Neural progenitor cell (in vitro differentiated cells): ENCODE measurements around the gene KRR1. TPM values are rescaled to one million over a fixed set of nuclear protein-coding genes. Genes with fewer than 3 reads are reported as not detected.

Experiments
- DNase-seq: peaks from one replicate; pipeline ENCODE4 v3.0.0-alpha.2; 2016; ENCODE audit warnings: low spot score
- H2AFZ ChIP-seq: fragments of 200-600 bp; sonication (generic); replicated peaks from 2 replicates; pipeline ENCODE4 v1.6.1; 2016; ENCODE audit warnings: antibody characterized with exemption
- H3F3A ChIP-seq: fragments of 200-600 bp; sonication (generic); 2 replicates; pipeline ENCODE4 v1.6.1; 2016; ENCODE audit warnings: antibody characterized with exemption, low read depth
- H3K27ac ChIP-seq: fragments of 200-600 bp; sonication (generic); 2 replicates; pipeline ENCODE4 v1.5.1; 2016; ENCODE audit warnings: mild to moderate bottlenecking
- H3K27me3 ChIP-seq: fragments of 200-600 bp; sonication (generic); 2 replicates; pipeline ENCODE4 v1.6.1; 2016; ENCODE audit warnings: mild to moderate bottlenecking, moderate library complexity
- H3K36me3 ChIP-seq: fragments of 200-600 bp; sonication (generic); 2 replicates; pipeline ENCODE4 v1.5.1; 2016
- H3K4me1 ChIP-seq: fragments of 200-600 bp; sonication (generic); 2 replicates; pipeline ENCODE4 v1.6.1; 2016; ENCODE audit warnings: mixed run types
- H3K4me2 ChIP-seq: fragments of 200-600 bp; sonication (generic); 2 replicates; pipeline ENCODE4 v1.6.1; 2016
- H3K4me3 ChIP-seq: fragments of 200-600 bp; sonication (generic); 2 replicates; pipeline ENCODE4 v1.5.1; 2016
- H3K79me2 ChIP-seq: fragments of 200-600 bp; sonication (generic); 2 replicates; pipeline ENCODE4 v1.6.1; 2016; ENCODE audit warnings: low read depth
- H3K9ac ChIP-seq: fragments of 200-600 bp; sonication (generic); 2 replicates; pipeline ENCODE4 v1.6.1; 2016
- H3K9me3 ChIP-seq: fragments of 200-600 bp; sonication (generic); 2 replicates; pipeline ENCODE4 v1.5.1; 2016; ENCODE audit warnings: low read depth
- H4K20me1 ChIP-seq: fragments of 200-600 bp; sonication (generic); 2 replicates; pipeline ENCODE4 v1.6.1; 2016; ENCODE audit warnings: low read depth
- H3K27ac Mint-ChIP-seq: 3 replicates; pipeline ENCODE4 v1.8.0; 2021; ENCODE audit warnings: mixed read lengths
- H3K27me3 Mint-ChIP-seq: 2 replicates; pipeline ENCODE4 v1.8.0; 2022; ENCODE audit warnings: low read depth, mild to moderate bottlenecking, inconsistent platforms, moderate library complexity, mixed read lengths; ENCODE audit not compliant: insufficient read depth
- H3K36me3 Mint-ChIP-seq: 3 replicates; pipeline ENCODE4 v1.8.0; 2021; ENCODE audit warnings: mixed read lengths
- H3K4me1 Mint-ChIP-seq: 3 replicates; pipeline ENCODE4 v1.8.0; 2021; ENCODE audit warnings: mixed read lengths
- H3K4me3 Mint-ChIP-seq: 3 replicates; pipeline ENCODE4 v1.8.0; 2021; ENCODE audit warnings: mild to moderate bottlenecking, moderate library complexity, mixed read lengths
- H3K9me3 Mint-ChIP-seq: 3 replicates; pipeline ENCODE4 v1.8.0; 2020; ENCODE audit warnings: mixed read lengths
- CTCF ChIP-seq: fragments of 200-600 bp; sonication (generic); IDR thresholded peaks from 2 replicates; pipeline ENCODE4 v1.5.1; 2017; ENCODE audit warnings: antibody characterized with exemption, mild to moderate bottlenecking
- EZH2 ChIP-seq: fragments of 200-600 bp; sonication (generic); IDR thresholded peaks from 2 replicates; pipeline ENCODE4 v1.6.1; 2017; ENCODE audit warnings: antibody characterized with exemption, mild to moderate bottlenecking, moderate library complexity
- EZH2phosphoT487 ChIP-seq: fragments of 200-600 bp; sonication (generic); IDR thresholded peaks from 2 replicates; pipeline ENCODE4 v1.6.1; 2017; ENCODE audit warnings: antibody characterized with exemption
- total RNA-seq: library from RNA; depleted of rRNA; stranded (reverse); fragments of >200 nt; gene quantifications from 2 replicates; pipeline ENCODE4 v1.2.3, GENCODE V29; 2015; ENCODE audit warnings: low replicate concordance

Gene KRR1
- total RNA-seq, 1 donor from 2014 or later, result 70.0 TPM

DNA sequence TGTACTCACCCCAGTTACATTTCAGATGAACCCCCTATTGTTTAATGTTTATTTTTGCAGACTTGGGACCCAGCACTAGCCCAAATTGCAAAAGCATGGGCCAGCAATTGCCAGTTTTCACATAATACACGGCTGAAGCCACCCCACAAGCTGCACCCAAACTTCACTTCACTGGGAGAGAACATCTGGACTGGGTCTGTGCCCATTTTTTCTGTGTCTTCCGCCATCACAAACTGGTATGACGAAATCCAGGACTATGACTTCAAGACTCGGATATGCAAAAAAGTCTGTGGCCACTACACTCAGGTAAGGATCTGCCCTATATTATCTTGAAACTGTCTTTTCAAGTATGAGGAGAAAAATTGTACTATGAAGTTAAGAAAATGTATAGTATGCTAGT is 29.6 kb downstream of the KRR1 start:
- no peak for DNase-seq
- no peaks in the 10 kb centered on the region for H3K79me2 ChIP-seq
- no peak overlapping the region for H3K27ac ChIP-seq
- no peak overlapping the region for H3K4me2 ChIP-seq
- Mint-ChIP-seq H3K36me3 (no peaks in the 10 kb centered on the region), H3K27me3 (peaks cover 4% of the 10 kb centered on the region), H3K27ac (no peak overlapping the region), H3K4me1 (peaks cover 14% of the 10 kb centered on the region), H3K4me3 (no peak overlapping the region), H3K9me3 (no peaks in the 10 kb centered on the region)
- H3K36me3 ChIP-seq, result no peaks in the 10 kb centered on the region
- no peak overlapping the region for H3K9ac ChIP-seq
- H3K4me1 ChIP-seq, result no peaks in the 10 kb centered on the region
- H3F3A ChIP-seq, result no peaks in the 10 kb centered on the region
- no peaks in the 10 kb centered on the region for H3K27me3 ChIP-seq
- TF ChIP-seq CTCF (no peak), EZH2 (no peak), EZH2phosphoT487 (no peak)
- H3K4me3 ChIP-seq, result no peak overlapping the region
- H4K20me1 ChIP-seq, result no peaks in the 10 kb centered on the region
- no peak overlapping the region for H2AFZ ChIP-seq
- no peaks in the 10 kb centered on the region for H3K9me3 ChIP-seq

GRCh38 chr12:75481013-75481705 is 30.2 kb downstream of the KRR1 start:
- no peak overlapping the region for H3K27ac Mint-ChIP-seq
- H3K9ac ChIP-seq, result no peak overlapping the region
- H3K4me1 ChIP-seq, result no peaks in the 10 kb centered on the region
- H3K4me2 ChIP-seq, result no peak overlapping the region
- peaks cover 14% of the 10 kb centered on the region for H3K4me1 Mint-ChIP-seq
- no peaks in the 10 kb centered on the region for H3K36me3 ChIP-seq
- no peak overlapping the region for H3K4me3 Mint-ChIP-seq
- no peaks in the 10 kb centered on the region for H3K9me3 ChIP-seq
- H3K79me2 ChIP-seq, result no peaks in the 10 kb centered on the region
- no peaks in the 10 kb centered on the region for H3F3A ChIP-seq
- H3K9me3 Mint-ChIP-seq, result no peaks in the 10 kb centered on the region
- no peaks in the 10 kb centered on the region for H3K27me3 ChIP-seq
- no peak overlapping the region for H2AFZ ChIP-seq
- no peaks in the 10 kb centered on the region for H3K36me3 Mint-ChIP-seq
- H4K20me1 ChIP-seq, result no peaks in the 10 kb centered on the region
- H3K27ac ChIP-seq, result no peak overlapping the region
- TF ChIP-seq EZH2phosphoT487 (no peak), CTCF (no peak), EZH2 (no peak)
- peaks cover 4% of the 10 kb centered on the region for H3K27me3 Mint-ChIP-seq
- no peak overlapping the region for H3K4me3 ChIP-seq
- no peak for DNase-seq

- peaks cover 4% of the 10 kb centered on the region for H3K27me3 Mint-ChIP-seq
- Histone ChIP-seq H3K27me3 (no peaks in the 10 kb centered on the region), H2AFZ (no peak within 1 kb of the TSS), H3K4me1 (no peaks in the 10 kb centered on the region), H3K27ac (no peak within 1 kb of the TSS), H3K79me2 (no peaks in the 10 kb centered on the region), H3K9me3 (no peaks in the 10 kb centered on the region), H3F3A (no peaks in the 10 kb centered on the region), H3K4me2 (no peak within 1 kb of the TSS), H4K20me1 (no peaks in the 10 kb centered on the region), H3K4me3 (no peak within 1 kb of the TSS), H3K36me3 (no peaks in the 10 kb centered on the region), H3K9ac (no peak within 1 kb of the TSS)
- peaks cover 14% of the 10 kb centered on the region for H3K4me1 Mint-ChIP-seq
- no peaks in the 10 kb centered on the region for H3K36me3 Mint-ChIP-seq
- peak; percentile 4 for DNase-seq
- H3K27ac Mint-ChIP-seq, result no peak within 1 kb of the TSS
- no peak for TF ChIP-seq CTCF
- no peak for TF ChIP-seq EZH2phosphoT487
- TF ChIP-seq EZH2, result no peak
- no peak within 1 kb of the TSS for H3K4me3 Mint-ChIP-seq
- no peaks in the 10 kb centered on the region for H3K9me3 Mint-ChIP-seq
Observed at GRCh38 chr12:75480469-75480949, 30.9 kb downstream of the KRR1 start, which contains the start of gene GLIPR1. Gene GLIPR1 (plus strand): TSS chr12:75480755. CDS start chr12:75480881, 126 bp downstream.
